ENCODE measurements around the gene ANP32A. TPM values are rescaled to one million over a fixed set of nuclear protein-coding genes. Genes with fewer than 3 reads are reported as not detected.

The ANP32A gene
- total RNA-seq, 5 donors from 2014 or later (not counting 1 experiment from before 2014, with no cell fraction given), result 93.2 to 123 (median 116) TPM

DNA sequence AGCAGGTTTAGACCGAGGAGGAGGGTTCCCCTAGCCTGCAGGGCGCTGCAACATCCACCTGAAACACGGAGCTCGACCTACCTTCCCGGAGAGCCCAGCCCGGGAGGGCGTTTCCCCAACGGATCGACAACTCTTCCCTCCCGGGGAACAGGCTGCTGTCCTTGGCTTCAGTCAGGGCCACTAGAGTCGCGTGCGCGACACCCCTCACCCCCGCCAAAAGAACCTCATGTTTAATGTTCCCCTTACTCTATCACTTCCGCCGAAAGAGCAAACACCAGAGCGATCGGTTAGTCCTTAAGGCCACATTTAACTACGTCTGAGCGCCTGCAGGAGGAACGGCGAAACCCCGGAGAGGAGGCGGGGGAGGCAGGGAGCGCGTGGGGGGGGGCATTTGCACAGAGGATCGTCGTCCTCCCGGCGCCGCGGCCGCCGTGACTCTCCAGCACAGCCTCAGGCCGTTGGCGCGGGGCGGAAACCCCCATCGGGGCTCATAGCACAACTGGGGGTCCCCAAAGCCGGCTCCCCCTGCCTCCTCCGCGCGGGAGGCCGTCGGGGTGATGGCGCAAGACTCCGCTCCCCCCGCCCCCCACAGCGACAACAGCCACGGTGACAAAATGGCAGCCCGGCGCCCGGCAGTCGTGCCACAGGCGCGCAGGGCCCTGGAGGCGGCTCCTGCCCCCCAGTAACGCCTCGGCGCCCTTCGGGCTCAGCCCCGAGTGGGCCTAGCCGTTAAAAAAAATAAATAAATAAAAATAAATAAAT is 3.2 kb downstream of the ANP32A start:
- H3K4me1 Mint-ChIP-seq, result peaks cover 51 to 54% (median 51%) of the 10 kb centered on the region in 3 donors

GRCh38 chr15:68816795-68817303 is 3.8 kb downstream of the ANP32A start:
- CTCF ChIA-PET, result interaction anchor here (1.0 to 2.4 kb wide), 6 partner anchors 9 to 22 kb away, joined by 3 to 21 read pairs (median 4); no protein-coding TSS in a partner anchor
- H3K4me3 Mint-ChIP-seq, result peak overlapping the region; percentile 93 to 99 (median 98)

More for the DNA sequence above, 3.2 kb downstream of the ANP32A start:
- H3K36me3 Mint-ChIP-seq, result no peaks in the 10 kb centered on the region
- ATAC-seq (replicated peaks in 1 of 4) (peak; percentile 46 to 60 (median 50)), DNase-seq (peak; percentile 50 to 85 (median 68))
- Histone ChIP-seq H3K36me3 (ENCODE audit: control insufficient read depth in 2 of 2, extremely low read depth in 1 of 2, insufficient read depth in 1 of 2, low read length in 1 of 2) (no peaks in the 10 kb centered on the region), H3K4me3 (ENCODE audit: control insufficient read depth in 1 of 2, extremely low read depth in 1 of 2, low read length in 1 of 2) (peak overlapping the region; percentile 95 to 98), H3K27ac (ENCODE audit: low read length) (peak overlapping the region; percentile 87), H3K27me3 (replicated peaks in 1 of 2; ENCODE audit: control insufficient read depth in 2 of 2, extremely low read depth in 1 of 2, insufficient read depth in 2 of 2, low read length in 1 of 2) (no peaks in the 10 kb centered on the region), H3K4me1 (ENCODE audit: control insufficient read depth in 1 of 2, extremely low read depth in 1 of 2, insufficient read depth in 2 of 2, low read length in 2 of 2) (peaks cover 25 to 42% of the 10 kb centered on the region in 2 experiments), H3K9me3 (no peaks in the 10 kb centered on the region)
- peak overlapping the region; percentile 94 to 95 for H3K27ac Mint-ChIP-seq
- no peaks in the 10 kb centered on the region for H3K9me3 Mint-ChIP-seq
- peak overlapping the region; percentile 93 to 99 (median 98) for H3K4me3 Mint-ChIP-seq
- H3K27me3 Mint-ChIP-seq, result peaks cover 0 to 1% of the 10 kb centered on the region in 2 donors
- CTCF ChIA-PET, result interaction anchor here in 1 of 2 donors (1.4 to 2.4 kb wide), 2 partner anchors 11 to 23 kb away, joined by 6 to 21 read pairs; no protein-coding TSS in a partner anchor
- under 1% methylated on average over 43 of the region's 64 CpGs for WGBS (ENCODE audit: insufficient coverage)
- POLR2A ChIA-PET, result interaction anchor here in 1 of 2 donors (0.7 kb wide), 2 partner anchors 61 to 1297 kb away, joined by 4 to 9 read pairs; no protein-coding TSS in a partner anchor

DNA sequence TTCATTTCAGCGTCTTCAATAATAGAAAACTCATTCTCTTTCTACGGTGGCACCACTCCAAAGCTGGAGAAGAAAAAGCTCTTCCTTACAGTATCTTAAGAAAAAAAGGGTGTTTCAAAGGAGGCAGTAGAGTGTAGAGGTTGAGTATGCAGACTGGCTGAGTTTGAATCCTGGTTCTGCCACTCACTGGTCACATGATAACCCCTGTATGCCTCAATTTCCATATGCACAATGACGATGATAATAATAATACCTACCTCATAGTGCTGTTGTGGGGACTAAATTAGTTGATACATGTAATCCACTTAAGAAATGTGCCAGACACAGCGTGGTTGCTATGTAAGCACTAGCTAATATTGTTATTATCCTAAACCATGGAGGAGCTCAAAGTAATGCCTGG is 4.5 kb downstream of the ANP32A start:
- H3K36me3 ChIP-seq (ENCODE audit: control insufficient read depth in 2 of 2, extremely low read depth in 1 of 2, insufficient read depth in 1 of 2, low read length in 1 of 2), result peaks cover 0 to 6% of the 10 kb centered on the region in 2 donors
- H3K36me3 Mint-ChIP-seq, result no peaks in the 10 kb centered on the region
- H3K27ac ChIP-seq (ENCODE audit: low read length), result no peak overlapping the region
- peaks cover 55 to 57% (median 55%) of the 10 kb centered on the region in 3 donors for H3K4me1 Mint-ChIP-seq
- no peaks in the 10 kb centered on the region for H3K9me3 Mint-ChIP-seq
- peak overlapping the region; percentile 94 to 95 for H3K27ac Mint-ChIP-seq
- no peak for ATAC-seq (replicated peaks in 1 of 4)
- no CpG with 5 or more reads among the region's 4 CpGs for WGBS (ENCODE audit: insufficient coverage)
- POLR2A ChIA-PET, result interaction anchor here in 1 of 2 donors (1.6 kb wide), 1 partner anchor 21 kb away, joined by 8 read pairs; no protein-coding TSS in a partner anchor
- DNase-seq, result no peak
- CTCF ChIA-PET, result interaction anchor here (1.0 to 2.4 kb wide), 6 partner anchors 10 to 21 kb away, joined by 3 to 21 read pairs (median 4); no protein-coding TSS in a partner anchor
- H3K27me3 ChIP-seq (replicated peaks in 1 of 2; ENCODE audit: control insufficient read depth in 2 of 2, extremely low read depth in 1 of 2, insufficient read depth in 2 of 2, low read length in 1 of 2), result no peaks in the 10 kb centered on the region
- H3K4me3 ChIP-seq (ENCODE audit: control insufficient read depth in 1 of 2, extremely low read depth in 1 of 2, low read length in 1 of 2), result peak overlapping the region in 1 of 2 donors; percentile 98
- peaks cover 0 to 1% of the 10 kb centered on the region in 2 donors for H3K27me3 Mint-ChIP-seq
- H3K9me3 ChIP-seq, result no peaks in the 10 kb centered on the region
- H3K4me3 Mint-ChIP-seq, result peak overlapping the region; percentile 93 to 99 (median 98)
- H3K4me1 ChIP-seq (ENCODE audit: control insufficient read depth in 1 of 2, extremely low read depth in 1 of 2, insufficient read depth in 2 of 2, low read length in 2 of 2), result peaks cover 18 to 47% of the 10 kb centered on the region in 2 experiments

More at GRCh38 chr15:68816795-68817303, 3.8 kb downstream of the ANP32A start:
- DNase-seq (peak in 3 of 35 experiments; percentile 12 to 51 (median 29)), ATAC-seq (replicated peaks in 1 of 4) (peak in 1 of 4 experiments; percentile 1)
- Mint-ChIP-seq H3K9me3 (no peaks in the 10 kb centered on the region), H3K4me1 (peaks cover 53 to 55% (median 53%) of the 10 kb centered on the region in 3 donors), H3K27ac (peak overlapping the region; percentile 94 to 95), H3K36me3 (no peaks in the 10 kb centered on the region), H3K27me3 (peaks cover 0 to 1% of the 10 kb centered on the region in 2 donors)
- H3K27ac ChIP-seq (ENCODE audit: low read length), result peak overlapping the region; percentile 87
- H3K4me1 ChIP-seq (ENCODE audit: control insufficient read depth in 1 of 2, extremely low read depth in 1 of 2, insufficient read depth in 2 of 2, low read length in 2 of 2), result peaks cover 21 to 45% of the 10 kb centered on the region in 2 experiments
- 0% methylated on average over 9 of the region's 13 CpGs for WGBS (ENCODE audit: insufficient coverage)
- H3K27me3 ChIP-seq (replicated peaks in 1 of 2; ENCODE audit: control insufficient read depth in 2 of 2, extremely low read depth in 1 of 2, insufficient read depth in 2 of 2, low read length in 1 of 2), result no peaks in the 10 kb centered on the region
- peaks cover 0 to 3% of the 10 kb centered on the region in 2 donors for H3K36me3 ChIP-seq (ENCODE audit: control insufficient read depth in 2 of 2, extremely low read depth in 1 of 2, insufficient read depth in 1 of 2, low read length in 1 of 2)
- POLR2A ChIA-PET, result interaction anchor here in 1 of 2 donors (1.6 kb wide), 1 partner anchor 21 kb away, joined by 8 read pairs; no protein-coding TSS in a partner anchor
- H3K4me3 ChIP-seq (ENCODE audit: control insufficient read depth in 1 of 2, extremely low read depth in 1 of 2, low read length in 1 of 2), result peak overlapping the region; percentile 72 to 98
- H3K9me3 ChIP-seq, result no peaks in the 10 kb centered on the region

DNA sequence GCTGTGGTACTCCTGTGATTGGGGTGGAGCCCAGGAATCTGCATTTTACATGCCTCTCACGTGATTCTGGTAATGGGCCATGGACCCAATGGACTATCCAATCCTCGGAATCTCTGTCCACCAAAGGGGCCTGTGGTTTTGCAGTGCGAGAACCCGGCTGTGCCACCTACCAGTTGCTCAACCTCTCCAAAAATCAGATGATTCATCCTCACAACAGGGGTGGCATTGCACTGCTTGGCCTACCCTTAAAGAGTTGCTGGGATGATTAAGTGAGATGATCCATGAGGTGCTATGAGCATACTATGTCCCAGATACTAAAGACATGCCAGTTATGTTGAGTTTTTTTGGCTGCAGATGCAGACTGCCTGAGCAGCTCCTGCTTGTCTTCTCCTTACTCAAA is 5.1 kb downstream of the ANP32A start:
- Histone ChIP-seq H3K27ac (ENCODE audit: low read length) (no peak overlapping the region), H3K4me1 (ENCODE audit: control insufficient read depth in 1 of 2, extremely low read depth in 1 of 2, insufficient read depth in 2 of 2, low read length in 2 of 2) (peaks cover 18 to 51% of the 10 kb centered on the region in 2 experiments), H3K36me3 (ENCODE audit: control insufficient read depth in 2 of 2, extremely low read depth in 1 of 2, insufficient read depth in 1 of 2, low read length in 1 of 2) (peaks cover 0 to 7% of the 10 kb centered on the region in 2 donors), H3K27me3 (replicated peaks in 1 of 2; ENCODE audit: control insufficient read depth in 2 of 2, extremely low read depth in 1 of 2, insufficient read depth in 2 of 2, low read length in 1 of 2) (no peaks in the 10 kb centered on the region), H3K9me3 (no peaks in the 10 kb centered on the region), H3K4me3 (ENCODE audit: control insufficient read depth in 1 of 2, extremely low read depth in 1 of 2, low read length in 1 of 2) (no peak overlapping the region)
- H3K4me3 Mint-ChIP-seq, result peak overlapping the region in 2 of 3 donors; percentile 93 to 98
- H3K36me3 Mint-ChIP-seq, result no peaks in the 10 kb centered on the region
- no peaks in the 10 kb centered on the region for H3K9me3 Mint-ChIP-seq
- ATAC-seq (replicated peaks in 1 of 4) (no peak), DNase-seq (no peak)
- peaks cover 60 to 63% (median 61%) of the 10 kb centered on the region in 3 donors for H3K4me1 Mint-ChIP-seq
- POLR2A ChIA-PET, result interaction anchor here in 1 of 2 donors (1.6 kb wide), 1 partner anchor 20 kb away, joined by 8 read pairs; no protein-coding TSS in a partner anchor
- CTCF ChIA-PET, result interaction anchor here in 1 of 2 donors (1.8 to 2.4 kb wide), 2 partner anchors 10 to 21 kb away, joined by 7 to 21 read pairs; no protein-coding TSS in a partner anchor
- H3K27ac Mint-ChIP-seq, result no peak overlapping the region
- WGBS (ENCODE audit: insufficient coverage), result 0% methylated on average over 1 of the region's 4 CpGs
- peaks cover 0 to under 1% of the 10 kb centered on the region in 2 donors for H3K27me3 Mint-ChIP-seq

GRCh38 chr15:68814596-68814995 is 6.1 kb downstream of the ANP32A start:
- no peak for ATAC-seq (replicated peaks in 1 of 4)
- CTCF ChIA-PET, result no interaction called here
- Mint-ChIP-seq H3K9me3 (no peaks in the 10 kb centered on the region), H3K4me1 (peaks cover 70 to 73% (median 71%) of the 10 kb centered on the region in 3 donors), H3K36me3 (peaks cover 7% of the 10 kb centered on the region), H3K27me3 (no peaks in the 10 kb centered on the region), H3K27ac (peak overlapping the region in 1 of 2 donors; percentile 1), H3K4me3 (peak overlapping the region in 1 of 3 donors; percentile 25)
- Histone ChIP-seq H3K9me3 (no peaks in the 10 kb centered on the region), H3K27me3 (replicated peaks in 1 of 2; ENCODE audit: control insufficient read depth in 2 of 2, extremely low read depth in 1 of 2, insufficient read depth in 2 of 2, low read length in 1 of 2) (no peaks in the 10 kb centered on the region), H3K4me3 (ENCODE audit: control insufficient read depth in 1 of 2, extremely low read depth in 1 of 2, low read length in 1 of 2) (no peak overlapping the region), H3K4me1 (ENCODE audit: control insufficient read depth in 1 of 2, extremely low read depth in 1 of 2, insufficient read depth in 2 of 2, low read length in 2 of 2) (peaks cover 20 to 60% of the 10 kb centered on the region in 2 experiments), H3K36me3 (ENCODE audit: control insufficient read depth in 2 of 2, extremely low read depth in 1 of 2, insufficient read depth in 1 of 2, low read length in 1 of 2) (peaks cover 0 to 7% of the 10 kb centered on the region in 2 donors), H3K27ac (ENCODE audit: low read length) (no peak overlapping the region)
- DNase-seq, result no peak
- whole genome bisulfite sequencing (ENCODE audit: insufficient coverage), result 73% methylated on average over 5 of the region's 6 CpGs
- POLR2A ChIA-PET, result no interaction called here

Measured in T-cell (primary cell).